ENCODE data around the gene TRPV6. TPM values are rescaled to one million over a fixed set of nuclear protein-coding genes. Genes with fewer than 3 reads are reported as not detected.

The TRPV6 gene
- total RNA-seq, 1 experiment from 2014 or later = not detected

- DNase-seq (ENCODE audit: low read depth) = peak; percentile 44
Measured at GRCh38 chr7:142853739-142854371, 31.7 kb downstream of the TRPV6 start.

- DNase-seq (ENCODE audit: low read depth) = no peak
Measured at GRCh38 chr7:142851919-142852318, 33.6 kb downstream of the TRPV6 start.

- no peak for DNase-seq (ENCODE audit: low read depth)
Measured at GRCh38 chr7:142851269-142851668, 34.3 kb downstream of the TRPV6 start.

- no peak for DNase-seq (ENCODE audit: low read depth)
Measured at GRCh38 chr7:142847353-142847752, 38.2 kb downstream of the TRPV6 start.

- DNase-seq (ENCODE audit: low read depth) = no peak
Measured at GRCh38 chr7:142842251-142842766, 43.2 kb downstream of the TRPV6 start.

GRCh38 chr7:142838461-142839213, 46.9 kb downstream of the TRPV6 start:
- no peak for DNase-seq (ENCODE audit: low read depth)

- DNase-seq (ENCODE audit: low read depth) = no peak
Measured at GRCh38 chr7:142836426-142836825, 49.1 kb downstream of the TRPV6 start.

- no peak for DNase-seq (ENCODE audit: low read depth)
Measured at GRCh38 chr7:142835487-142835886, 50.1 kb downstream of the TRPV6 start.

GRCh38 chr7:142833174-142834048, 52.1 kb downstream of the TRPV6 start:
- DNase-seq (ENCODE audit: low read depth) = peak; percentile 18

GRCh38 chr7:142832417-142832816, 53.1 kb downstream of the TRPV6 start:
- DNase-seq (ENCODE audit: low read depth) = no peak

GRCh38 chr7:142827951-142828500, 57.5 kb downstream of the TRPV6 start:
- no peak for DNase-seq (ENCODE audit: low read depth)

- DNase-seq (ENCODE audit: low read depth) = no peak
Measured at GRCh38 chr7:142822714-142823113, 62.8 kb downstream of the TRPV6 start.

Other genes with a start within 250 kb of the TRPV6 start
- gene PRSS1, start 136.3 kb downstream of the TRPV6 start, total RNA-seq (2014; rRNA removed; shearing (Covaris generic)) = not detected in 2 replicates
- gene PRSS2, start 114.8 kb downstream of the TRPV6 start, total RNA-seq (2014; rRNA removed; shearing (Covaris generic)) = not detected in 2 replicates
- not detected in 2 replicates for gene EPHB6, start 30.7 kb downstream of the TRPV6 start, total RNA-seq (2014; rRNA removed; shearing (Covaris generic))
- not detected in 2 replicates for gene TRPV5, start 48.0 kb upstream of the TRPV6 start, total RNA-seq (2014; rRNA removed; shearing (Covaris generic))
- not detected in 2 replicates for gene LLCFC1, start 53.7 kb upstream of the TRPV6 start, total RNA-seq (2014; rRNA removed; shearing (Covaris generic))
- gene KEL, start 76.6 kb upstream of the TRPV6 start, total RNA-seq (2014; rRNA removed; shearing (Covaris generic)) = not detected in 2 replicates
- not detected in 2 replicates for gene OR9A2, start 141.4 kb upstream of the TRPV6 start, total RNA-seq (2014; rRNA removed; shearing (Covaris generic))
- not detected in 2 replicates for gene OR6V1, start 166.6 kb upstream of the TRPV6 start, total RNA-seq (2014; rRNA removed; shearing (Covaris generic))
- not detected in 2 replicates for gene PIP, start 246.3 kb upstream of the TRPV6 start, total RNA-seq (2014; rRNA removed; shearing (Covaris generic))

Measured in RPMI7951 (cell line).